H1 (cell line): Measurements from ENCODE around the gene C19orf12. TPM values are rescaled to one million over a fixed set of nuclear protein-coding genes. Genes with fewer than 3 reads are reported as not detected.

Experiments used
- CTCF ChIA-PET: fragments of 300-600 bp; sonication (Branson Sonifier 250); formaldehyde crosslinking; loops from one replicate; lab custom pipeline; 2021; ENCODE audit not compliant: partially characterized antibody; lab: Charles Lee
- POLR2A ChIA-PET: fragments of 300-600 bp; sonication (Branson Sonifier 250); formaldehyde crosslinking; loops from one replicate; lab custom pipeline; 2021; ENCODE audit warnings: inconsistent platforms; ENCODE audit not compliant: partially characterized antibody; lab: Charles Lee
- DNase-seq, 2 experiments: peaks; one replicate each; pipeline versions ENCODE4 v3.0.0 to v3.0.0-alpha.2; 2010 to 2022; ENCODE audit warnings: low spot score in 2 of 2, low read depth in 1 of 2, mixed read lengths in 1 of 2
- FAIRE-seq: peaks from 2 replicates; lab custom pipeline; 2011; peaks lifted over from hg19 to GRCh38; lab: Jason Lieb, UNC
- H2AFZ ChIP-seq: 2 replicates; pipeline ENCODE4 v1.8.1; 2012; ENCODE audit warnings: low read length, inconsistent platforms
- H2AK5ac ChIP-seq: 2 replicates; pipeline ENCODE4 v1.6.1; 2013; ENCODE audit warnings: low read depth, low read length
- H2BK120ac ChIP-seq: replicated peaks from 2 replicates; pipeline ENCODE3; 2013; ENCODE audit warnings: low read depth, low read length, inconsistent platforms
- H2BK12ac ChIP-seq: 2 replicates; pipeline ENCODE4 v1.6.1; 2013; ENCODE audit warnings: low read depth, low read length
- H2BK15ac ChIP-seq: 2 replicates; pipeline ENCODE4 v1.6.1; 2013; ENCODE audit warnings: low read length
- H2BK20ac ChIP-seq: 2 replicates; pipeline ENCODE4 v1.6.1; 2013; ENCODE audit warnings: low read length
- H2BK5ac ChIP-seq: 2 replicates; pipeline ENCODE4 v1.6.1; 2013; ENCODE audit warnings: low read depth, low read length
- H3K14ac ChIP-seq: 2 replicates; pipeline ENCODE4 v1.6.1; 2013; ENCODE audit warnings: inconsistent platforms; ENCODE audit not compliant: insufficient read length
- H3K18ac ChIP-seq: 2 replicates; pipeline ENCODE4 v1.6.1; 2013; ENCODE audit warnings: low read length; ENCODE audit errors: extremely low read depth
- H3K23ac ChIP-seq: 2 replicates; pipeline ENCODE4 v1.6.1; 2013; ENCODE audit warnings: inconsistent platforms; ENCODE audit not compliant: insufficient read length
- H3K23me2 ChIP-seq: 2 replicates; pipeline ENCODE4 v1.6.1; 2013; ENCODE audit warnings: low read depth, low read length
- H3K27ac ChIP-seq: 2 replicates; pipeline ENCODE4 v1.6.1; 2011; ENCODE audit warnings: low read depth, low read length, inconsistent platforms
- H3K27me3 ChIP-seq, 4 experiments: replicated peaks in 1 of 4; 1 replicate in 1 of 4; 2 replicates in 3 of 4; pipeline versions ENCODE4 v1.6.1 to v1.8.1; 2011 to 2013; ENCODE audit warnings: low read length in 3 of 4, mild to moderate bottlenecking in 3 of 4, inconsistent platforms in 2 of 4, mixed read lengths in 2 of 4, moderate library complexity in 1 of 4; ENCODE audit not compliant: control insufficient read depth in 3 of 4, insufficient read depth in 3 of 4; ENCODE audit errors: extremely low read depth in 1 of 4
- H3K36me3 ChIP-seq, 4 experiments: 2 replicates each; pipeline versions ENCODE4 v1.6.1 to v1.8.1; 2011 to 2013; ENCODE audit warnings: mild to moderate bottlenecking in 4 of 4, low read length in 3 of 4, moderate library complexity in 2 of 4, control low read depth in 1 of 4, inconsistent platforms in 1 of 4; ENCODE audit not compliant: insufficient read depth in 4 of 4, control insufficient read depth in 2 of 4
- H3K4ac ChIP-seq: replicated peaks from 2 replicates; pipeline ENCODE3; 2013; ENCODE audit warnings: low read length, low read depth, mixed read lengths, inconsistent platforms; ENCODE audit not compliant: insufficient read length
- H3K4me1 ChIP-seq, 4 experiments: replicated peaks in 1 of 4; 1 replicate in 1 of 4; 2 replicates in 3 of 4; pipeline versions ENCODE4 v1.6.1 to v1.8.1; 2011 to 2013; ENCODE audit warnings: low read length in 3 of 4, inconsistent platforms in 2 of 4, mixed read lengths in 1 of 4; ENCODE audit not compliant: insufficient read depth in 4 of 4, control insufficient read depth in 3 of 4
- H3K4me2 ChIP-seq, 2 experiments: 2 replicates each; pipeline versions ENCODE4 v1.6.1 to v1.8.1; 2011 to 2013; ENCODE audit warnings: low read depth in 2 of 2, low read length in 2 of 2, control low read depth in 1 of 2, inconsistent platforms in 1 of 2, mild to moderate bottlenecking in 1 of 2; ENCODE audit not compliant: insufficient read depth in 1 of 2
- H3K4me3 ChIP-seq, 4 experiments: fragments of 200-600, 300-600 bp in 1 of 4; sonication (generic), shearing (Covaris generic), sonication (Bioruptor Twin) in 1 of 4; 2 replicates each; pipeline versions ENCODE4 v1.5.1 to v1.8.1; 2011 to 2016; ENCODE audit warnings: low read length in 4 of 4, low read depth in 3 of 4, control low read depth in 2 of 4, inconsistent platforms in 2 of 4, mild to moderate bottlenecking in 2 of 4, mixed read lengths in 1 of 4, moderate library complexity in 1 of 4; ENCODE audit not compliant: insufficient read depth in 2 of 4; ENCODE audit errors: extremely low read depth in 1 of 4
- H3K56ac ChIP-seq: replicated peaks from 2 replicates; pipeline ENCODE3; 2013; ENCODE audit warnings: low read depth, mild to moderate bottlenecking, mixed read lengths, low read length, inconsistent platforms; ENCODE audit not compliant: insufficient read length
- H3K79me1 ChIP-seq: 2 replicates; pipeline ENCODE4 v1.6.1; 2013; ENCODE audit warnings: low read depth, low read length, control low read depth
- H3K79me2 ChIP-seq, 2 experiments: 2 replicates each; pipeline versions ENCODE4 v1.6.1 to v1.8.1; 2012 to 2013; ENCODE audit warnings: low read length in 2 of 2, mild to moderate bottlenecking in 2 of 2, inconsistent platforms in 1 of 2; ENCODE audit not compliant: insufficient read depth in 2 of 2, control insufficient read depth in 1 of 2
- H3K9ac ChIP-seq, 4 experiments: replicated peaks in 1 of 4; 1 replicate in 1 of 4; 2 replicates in 3 of 4; pipeline versions ENCODE4 v1.6.1 to v1.8.1; 2011 to 2013; ENCODE audit warnings: low read depth in 3 of 4, low read length in 3 of 4, control low read depth in 2 of 4, mild to moderate bottlenecking in 2 of 4, moderate library complexity in 2 of 4, inconsistent platforms in 1 of 4; ENCODE audit errors: extremely low read depth in 1 of 4
- H3K9me3 ChIP-seq, 2 experiments: 2 replicates each; pipeline versions ENCODE4 v1.6.1 to v1.8.1; 2012 to 2013; ENCODE audit warnings: mild to moderate bottlenecking in 2 of 2, moderate library complexity in 2 of 2, control low read depth in 1 of 2, inconsistent platforms in 1 of 2, low read depth in 1 of 2, low read length in 1 of 2, mixed read lengths in 1 of 2; ENCODE audit not compliant: insufficient read depth in 2 of 2
- H4K20me1 ChIP-seq, 2 experiments: replicated peaks in 1 of 2; 2 replicates each; pipeline versions ENCODE3 to v1.8.1; 2011 to 2013; ENCODE audit warnings: inconsistent platforms in 2 of 2, low read length in 2 of 2, mild to moderate bottlenecking in 1 of 2; ENCODE audit not compliant: insufficient read depth in 2 of 2, control insufficient read depth in 1 of 2
- H4K5ac ChIP-seq: 2 replicates; pipeline ENCODE4 v1.6.1; 2013; ENCODE audit warnings: low read length, low read depth, mixed read lengths, inconsistent platforms; ENCODE audit not compliant: insufficient read length
- H4K8ac ChIP-seq: 2 replicates; pipeline ENCODE4 v1.8.0; 2013; ENCODE audit warnings: mild to moderate bottlenecking, moderate library complexity, low read length, inconsistent platforms; ENCODE audit not compliant: insufficient read depth; ENCODE audit errors: extremely low read depth
- H4K91ac ChIP-seq: replicated peaks from 2 replicates; pipeline ENCODE3; 2013; ENCODE audit warnings: low read length, mixed read lengths, inconsistent platforms; ENCODE audit not compliant: insufficient read length
- BACH1 ChIP-seq: IDR thresholded peaks from 2 replicates; pipeline ENCODE4 v1.6.1; 2012; ENCODE audit warnings: low read length, improper control_type of control experiment
- CBX5 ChIP-seq: fragments of 300-800, 300-1000 bp; sonication (generic); IDR thresholded peaks from 2 replicates; pipeline ENCODE4 v1.7.1; 2016; ENCODE audit warnings: antibody characterized with exemption, low read length, low read depth
- FOSL1 ChIP-seq: IDR thresholded peaks from 2 replicates; pipeline ENCODE4 v1.6.1; 2011; ENCODE audit warnings: mild to moderate bottlenecking, low read depth, low read length, moderate library complexity; ENCODE audit not compliant: insufficient read depth
- SUZ12 ChIP-seq: fragments of 200-600 bp; sonication (generic); IDR thresholded peaks from 2 replicates; pipeline ENCODE4 v1.6.1; 2012; ENCODE audit warnings: mild to moderate bottlenecking, inconsistent platforms, low read length, moderate library complexity, mixed read lengths
- ZNF274 ChIP-seq: IDR thresholded peaks from 2 replicates; pipeline ENCODE4 v1.7.0; 2012; ENCODE audit warnings: low read length, borderline replicate concordance; ENCODE audit errors: extremely low read depth
- WGBS, 2 experiments: shearing (Covaris generic) in 1 of 2; methylation state at CpG; one replicate each; pipeline versions ENCODE4 v1.1.6 to v1.1.7; 2013 to 2015; ENCODE audit warnings: low lambda C conversion rate in 2 of 2, mixed read lengths in 2 of 2, inconsistent platforms in 1 of 2, low coverage in 1 of 2, missing lambda C conversion rate in 1 of 2; ENCODE audit not compliant: insufficient replicate concordance in 2 of 2, insufficient coverage in 1 of 2, insufficient read length in 1 of 2; ENCODE audit errors: extremely low coverage in 1 of 2, missing lambda C conversion rate in 1 of 2; 5-methylcytosine and 5-hydroxymethylcytosine counted together
- polyA plus RNA-seq, 7 experiments: library from polyadenylated mRNA; depleted of rRNA in 3 of 7; stranded (reverse) in 5 of 7; unstranded in 2 of 7; fragments of >200 nt in 5 of 7; fragments of 200-250 nt in 2 of 7; gene quantifications; 1 replicate in 5 of 7; 2 replicates in 1 of 7; 4 replicates in 1 of 7; pipeline versions ENCODE4 v1.2.1 to v1.2.3, GENCODE V29; 2011 to 2013; ENCODE audit warnings: missing spikeins in 2 of 7, mixed read lengths in 2 of 7
- total RNA-seq: library from RNA; stranded (reverse); fragmentation: NEBNext Ultra II Directional; extraction: Animal tissue kit (Norgen Biotek cat#: 25700); gene quantifications from 2 replicates; pipeline ENCODE4 v1.2.1, GENCODE V29; 2021

The C19orf12 gene
- total and polyA plus RNA-seq, 2 of the 8 experiments (the other 6 are each of a cell fraction or from before 2014, with no cell fraction given): 10.7 to 11.9 TPM

DNA sequence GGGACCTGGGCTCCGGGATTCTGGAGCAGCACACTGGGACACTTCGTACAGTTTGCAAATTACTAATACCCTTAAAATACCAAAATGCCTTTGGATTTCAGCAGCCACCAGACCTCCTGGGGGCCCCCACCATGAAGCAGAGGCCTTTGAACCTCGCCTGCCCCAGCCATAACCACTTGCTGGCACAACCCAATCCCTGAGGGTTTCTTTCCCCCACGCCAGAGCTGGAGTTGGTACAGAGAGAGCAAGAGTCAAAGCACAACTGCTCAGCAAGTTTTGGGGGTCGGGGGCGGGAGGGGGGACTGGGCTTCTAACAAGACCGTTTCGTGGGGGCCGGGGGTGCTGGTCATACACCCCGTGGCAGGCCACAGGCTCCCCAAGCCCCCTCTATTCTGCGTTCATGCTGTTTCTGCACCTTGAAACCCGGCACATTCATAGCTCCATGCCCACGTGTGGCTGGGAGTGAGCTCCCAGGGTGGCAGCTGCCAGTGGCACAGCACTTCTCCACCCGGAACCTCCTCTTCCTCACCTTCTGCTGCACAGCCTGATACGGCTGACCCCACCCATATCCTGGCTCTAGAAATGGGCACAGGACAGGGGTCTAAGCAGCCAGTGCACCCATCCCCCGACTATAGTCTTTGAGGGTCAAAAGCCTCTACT, 32.7 kb downstream of the C19orf12 start:
- CTCF ChIA-PET: interaction anchor here (0.9 to 2.0 kb wide), 4 partner anchors 11 to 72 kb away, joined by 4 to 7 read pairs (median 6); no protein-coding TSS in a partner anchor
- Histone ChIP-seq H2BK12ac (no peak overlapping the region), H3K4me1 (peaks cover 0 to 4% (median 0%) of the 10 kb centered on the region in 4 experiments; a peak in 2 of 7 replicates), H3K23me2 (no peaks in the 10 kb centered on the region), H3K27me3 (no peaks in the 10 kb centered on the region; a peak in 1 of 7 replicates), H3K79me2 (no peaks in the 10 kb centered on the region), H2BK15ac (peak overlapping the region; percentile 61; the same call in 1 of the 2 replicates), H2AFZ (no peak overlapping the region), H4K5ac (peak overlapping the region; percentile 65), H3K14ac (no peak overlapping the region), H2BK5ac (no peak overlapping the region), H3K4me2 (no peak overlapping the region), H4K8ac (peak overlapping the region; percentile 25; the same call in 1 of the 2 replicates), H2BK20ac (no peak overlapping the region), H3K79me1 (no peaks in the 10 kb centered on the region), H3K36me3 (no peaks in the 10 kb centered on the region), H3K4me3 (no peak overlapping the region), H3K4ac (no peak overlapping the region), H3K9me3 (no peaks in the 10 kb centered on the region), H3K27ac (no peak overlapping the region), H2BK120ac (no peak overlapping the region), H4K20me1 (no peaks in the 10 kb centered on the region), H3K18ac (no peak overlapping the region), H3K9ac (no peak overlapping the region), H2AK5ac (no peak overlapping the region), H4K91ac (no peak overlapping the region), H3K56ac (no peak overlapping the region), H3K23ac (no peak overlapping the region)
- TF ChIP-seq CBX5 (no peak), ZNF274 (no peak), FOSL1 (no peak), SUZ12 (no peak), BACH1 (no peak)
- 91% methylated on average over 15 of the region's 16 CpGs; no CpG with 5 or more reads in 1 of the 2 experiments for WGBS, 2 experiments
- DNase-seq (no peak), FAIRE-seq (no peak)
- POLR2A ChIA-PET: interaction anchor here (0.6 kb wide), 1 partner anchor 1267 kb away, joined by 3 read pairs; no protein-coding TSS in a partner anchor
